ENCODE results near the gene LRIG1.

GRCh38 chr3:66483006-66483405 is 17.8 kb downstream of the LRIG1 start:
- TF ChIP-seq RFX5 (IDR thresholded peaks at IDR 0.05; ENCODE audit: low read depth, low read length), result no peak
- no peak for TF ChIP-seq RNF2 (IDR thresholded peaks at IDR 0.05)
